CD8-positive, alpha-beta memory T cell (primary cell): Measurements from ENCODE around the gene NENF. TPM values are rescaled to one million over a fixed set of nuclear protein-coding genes. Genes with fewer than 3 reads are reported as not detected.

Experiments
- CTCF ChIA-PET: fragments of 350-600 bp; sonication (Branson Sonifier 250); formaldehyde crosslinking; loops from one replicate; lab custom pipeline; 2021; ENCODE audit warnings: antibody characterized with exemption; lab: Charles Lee
- POLR2A ChIA-PET: fragments of 350-600 bp; sonication (Branson Sonifier 250); formaldehyde crosslinking; loops from one replicate; lab custom pipeline; 2021; ENCODE audit warnings: antibody characterized with exemption; lab: Charles Lee
- DNase-seq, 5 donors: peaks; one replicate each; pipeline versions ENCODE4 v3.0.0 to v3.0.0-alpha.2; 2020 to 2022; ENCODE audit warnings: mixed read lengths in 1 of 5
- H3K27ac ChIP-seq: one replicate; pipeline ENCODE4 v1.7.0; 2013; ENCODE audit warnings: low read depth, mild to moderate bottlenecking, low read length, moderate library complexity
- H3K27me3 ChIP-seq: 2 replicates; pipeline ENCODE4 v1.7.0; 2013; ENCODE audit warnings: low read length, mild to moderate bottlenecking; ENCODE audit not compliant: insufficient read depth, poor library complexity, severe bottlenecking
- H3K36me3 ChIP-seq: 2 replicates; pipeline ENCODE4 v1.7.0; 2013; ENCODE audit warnings: mild to moderate bottlenecking, low read length, moderate library complexity; ENCODE audit not compliant: insufficient read depth
- H3K4me1 ChIP-seq: 2 replicates; pipeline ENCODE4 v1.7.0; 2013; ENCODE audit warnings: mild to moderate bottlenecking, low read length, moderate library complexity; ENCODE audit not compliant: insufficient read depth
- H3K4me3 ChIP-seq: 2 replicates; pipeline ENCODE4 v1.7.0; 2013; ENCODE audit warnings: mild to moderate bottlenecking, low read length
- H3K9me3 ChIP-seq: 2 replicates; pipeline ENCODE4 v1.7.0; 2013; ENCODE audit warnings: mild to moderate bottlenecking, low read length
- H3K27ac Mint-ChIP-seq, 8 donors: one replicate each; pipeline ENCODE4 v1.8.0; 2020 to 2021; ENCODE audit warnings: mixed read lengths in 8 of 8, mild to moderate bottlenecking in 6 of 8, inconsistent platforms in 3 of 8, moderate library complexity in 3 of 8
- H3K27me3 Mint-ChIP-seq, 2 donors: one replicate each; pipeline ENCODE4 v1.8.0; 2020 to 2021; ENCODE audit warnings: mixed read lengths in 2 of 2, mild to moderate bottlenecking in 1 of 2, moderate library complexity in 1 of 2
- H3K36me3 Mint-ChIP-seq, 3 donors: one replicate each; pipeline ENCODE4 v1.8.0; 2020 to 2021; ENCODE audit warnings: mixed read lengths in 3 of 3, inconsistent platforms in 1 of 3, mild to moderate bottlenecking in 1 of 3
- H3K4me1 Mint-ChIP-seq, 3 donors: one replicate each; pipeline ENCODE4 v1.8.0; 2020 to 2021; ENCODE audit warnings: mixed read lengths in 3 of 3, inconsistent platforms in 1 of 3, mild to moderate bottlenecking in 1 of 3
- H3K4me3 Mint-ChIP-seq, 7 donors: one replicate each; pipeline ENCODE4 v1.8.0; 2020 to 2021; ENCODE audit warnings: mixed read lengths in 7 of 7, mild to moderate bottlenecking in 6 of 7, moderate library complexity in 4 of 7, inconsistent platforms in 2 of 7
- H3K9me3 Mint-ChIP-seq, 5 donors: one replicate each; pipeline ENCODE4 v1.8.0; 2020 to 2022; ENCODE audit warnings: mixed read lengths in 5 of 5, mild to moderate bottlenecking in 3 of 5, moderate library complexity in 2 of 5, inconsistent platforms in 1 of 5
- polyA plus RNA-seq: library from polyadenylated mRNA; unstranded; fragments of 300-500 nt; fragmentation: Illumina TruSeq; gene quantifications from one replicate; pipeline ENCODE4 v1.2.3, GENCODE V29; 2021
- total RNA-seq, 2 experiments: library from RNA; stranded (reverse); gene quantifications; one replicate each; pipeline ENCODE4 v1.2.3, GENCODE V29; 2021

NENF gene
- total and polyA plus RNA-seq, 3 experiments from 2014 or later = 45.5 to 49.9 (median 47.9) TPM

GRCh38 chr1:212485913-212486618 lies 53.3 kb downstream of the NENF start:
- no peaks in the 10 kb centered on the region for H3K9me3 ChIP-seq
- H3K36me3 ChIP-seq = no peaks in the 10 kb centered on the region
- Mint-ChIP-seq H3K4me3 (no peak overlapping the region), H3K9me3 (no peaks in the 10 kb centered on the region), H3K27me3 (peaks cover 12 to 16% of the 10 kb centered on the region in 2 donors), H3K27ac (peak overlapping the region in 1 of 8 donors; percentile 51), H3K4me1 (peaks cover 0 to 5% (median 2%) of the 10 kb centered on the region in 3 donors), H3K36me3 (no peaks in the 10 kb centered on the region)
- DNase-seq = peak in 1 of 5 donors; percentile 42
- POLR2A ChIA-PET = no interaction called here
- no peak overlapping the region for H3K4me3 ChIP-seq
- CTCF ChIA-PET = interaction anchor here (1.0 kb wide), 1 partner anchor 9 kb away, joined by 5 read pairs; no protein-coding TSS in a partner anchor
- H3K27me3 ChIP-seq = peaks cover 3% of the 10 kb centered on the region
- no peaks in the 10 kb centered on the region for H3K4me1 ChIP-seq
- no peak overlapping the region for H3K27ac ChIP-seq

- POLR2A ChIA-PET = no interaction called here
- Mint-ChIP-seq H3K36me3 (no peaks in the 10 kb centered on the region), H3K4me1 (peaks cover 0 to 5% (median 2%) of the 10 kb centered on the region in 3 donors), H3K27me3 (peaks cover 12 to 15% of the 10 kb centered on the region in 2 donors), H3K4me3 (no peak overlapping the region), H3K9me3 (no peaks in the 10 kb centered on the region), H3K27ac (peak overlapping the region in 1 of 8 donors; percentile 29)
- Histone ChIP-seq H3K4me3 (no peak overlapping the region), H3K27ac (no peak overlapping the region), H3K4me1 (no peaks in the 10 kb centered on the region), H3K36me3 (no peaks in the 10 kb centered on the region), H3K27me3 (peaks cover 3% of the 10 kb centered on the region), H3K9me3 (no peaks in the 10 kb centered on the region)
- CTCF ChIA-PET = no interaction called here
- DNase-seq = peak in 1 of 5 donors; percentile 2
These were observed 53.9 kb downstream of the NENF start for GRCh38 chr1:212486619-212486975.

- Histone ChIP-seq H3K27me3 (no peaks in the 10 kb centered on the region), H3K4me1 (no peaks in the 10 kb centered on the region), H3K4me3 (no peak overlapping the region), H3K9me3 (no peaks in the 10 kb centered on the region), H3K27ac (no peak overlapping the region), H3K36me3 (no peaks in the 10 kb centered on the region)
- no peaks in the 10 kb centered on the region for H3K4me1 Mint-ChIP-seq
- H3K27me3 Mint-ChIP-seq = peaks cover 7 to 15% of the 10 kb centered on the region in 2 donors
- H3K9me3 Mint-ChIP-seq = no peaks in the 10 kb centered on the region
- CTCF ChIA-PET = interaction anchor here (4.9 kb wide), 1 partner anchor 10 kb away, joined by 24 read pairs; no protein-coding TSS in a partner anchor
- H3K27ac Mint-ChIP-seq = no peak overlapping the region
- POLR2A ChIA-PET = no interaction called here
- no peak for DNase-seq
- H3K4me3 Mint-ChIP-seq = no peak overlapping the region
- no peaks in the 10 kb centered on the region for H3K36me3 Mint-ChIP-seq
These were observed 54.6 kb downstream of the NENF start for GRCh38 chr1:212487286-212487685.

GRCh38 chr1:212487774-212488435 lies 55.2 kb downstream of the NENF start:
- Histone ChIP-seq H3K4me3 (no peak overlapping the region), H3K4me1 (no peaks in the 10 kb centered on the region), H3K36me3 (no peaks in the 10 kb centered on the region), H3K9me3 (no peaks in the 10 kb centered on the region), H3K27ac (no peak overlapping the region), H3K27me3 (no peaks in the 10 kb centered on the region)
- no peak for DNase-seq
- ChIA-PET CTCF (interaction anchor here (4.9 kb wide), 1 partner anchor 10 kb away, joined by 24 read pairs; no protein-coding TSS in a partner anchor), POLR2A (no interaction called here)
- Mint-ChIP-seq H3K4me1 (no peaks in the 10 kb centered on the region), H3K27ac (peak overlapping the region in 1 of 8 donors; percentile 29), H3K27me3 (peaks cover 7 to 12% of the 10 kb centered on the region in 2 donors), H3K4me3 (no peak overlapping the region), H3K9me3 (no peaks in the 10 kb centered on the region), H3K36me3 (no peaks in the 10 kb centered on the region)

GRCh38 chr1:212488436-212489283 lies 55.9 kb downstream of the NENF start:
- ChIA-PET POLR2A (no interaction called here), CTCF (interaction anchor here (1.1 to 4.9 kb wide), 4 partner anchors 10 to 139 kb away, joined by 3 to 24 read pairs (median 4); no protein-coding TSS in a partner anchor)

GRCh38 chr1:212489284-212489859 lies 56.7 kb downstream of the NENF start:
- Mint-ChIP-seq H3K27me3 (peaks cover 2 to 4% of the 10 kb centered on the region in 2 donors), H3K27ac (no peak overlapping the region), H3K36me3 (no peaks in the 10 kb centered on the region), H3K4me1 (no peaks in the 10 kb centered on the region), H3K4me3 (no peak overlapping the region), H3K9me3 (no peaks in the 10 kb centered on the region)
- no peak overlapping the region for H3K27ac ChIP-seq
- H3K4me1 ChIP-seq = no peaks in the 10 kb centered on the region
- no peak for DNase-seq
- ChIA-PET POLR2A (no interaction called here), CTCF (interaction anchor here (1.1 to 4.9 kb wide), 4 partner anchors 9 to 139 kb away, joined by 3 to 24 read pairs (median 4); no protein-coding TSS in a partner anchor)
- H3K4me3 ChIP-seq = no peak overlapping the region
- H3K36me3 ChIP-seq = no peaks in the 10 kb centered on the region
- H3K9me3 ChIP-seq = no peaks in the 10 kb centered on the region
- H3K27me3 ChIP-seq = no peaks in the 10 kb centered on the region

More at GRCh38 chr1:212488436-212489283, 55.9 kb downstream of the NENF start:
- Histone ChIP-seq H3K27ac (no peak overlapping the region), H3K4me1 (no peaks in the 10 kb centered on the region), H3K4me3 (no peak overlapping the region), H3K9me3 (no peaks in the 10 kb centered on the region), H3K27me3 (no peaks in the 10 kb centered on the region), H3K36me3 (no peaks in the 10 kb centered on the region)
- Mint-ChIP-seq H3K36me3 (no peaks in the 10 kb centered on the region), H3K4me3 (no peak overlapping the region), H3K9me3 (no peaks in the 10 kb centered on the region), H3K27ac (peak overlapping the region in 2 of 8 donors; percentile 11 to 29), H3K27me3 (peaks cover 6 to 7% of the 10 kb centered on the region in 2 donors), H3K4me1 (no peaks in the 10 kb centered on the region)
- no peak for DNase-seq

GRCh38 chr1:212490276-212490675 lies 57.6 kb downstream of the NENF start:
- Histone ChIP-seq H3K9me3 (no peaks in the 10 kb centered on the region), H3K27me3 (no peaks in the 10 kb centered on the region), H3K4me3 (no peak overlapping the region), H3K4me1 (no peaks in the 10 kb centered on the region), H3K36me3 (no peaks in the 10 kb centered on the region), H3K27ac (no peak overlapping the region)
- Mint-ChIP-seq H3K27ac (no peak overlapping the region), H3K4me1 (no peaks in the 10 kb centered on the region), H3K4me3 (no peak overlapping the region), H3K27me3 (peaks cover 2 to 4% of the 10 kb centered on the region in 2 donors), H3K36me3 (no peaks in the 10 kb centered on the region), H3K9me3 (no peaks in the 10 kb centered on the region)
- CTCF ChIA-PET = interaction anchor here (1.7 to 4.9 kb wide), 2 partner anchors 12 to 128 kb away, joined by 3 to 24 read pairs; no protein-coding TSS in a partner anchor
- POLR2A ChIA-PET = no interaction called here
- DNase-seq = no peak
